GM23338 (cell line): ENCODE results near the gene ARF3. TPM values are rescaled to one million over a fixed set of nuclear protein-coding genes. Genes with fewer than 3 reads are reported as not detected.

Experiments used
- ATAC-seq: fragments of 200-7000 bp; cut with Tn5 transposase; 3 replicates; pipeline ENCODE4 v1.9.1; 2020
- DNase-seq: peaks from one replicate; pipeline ENCODE4 v3.0.0-alpha.2; 2015; ENCODE audit warnings: low spot score
- H2AFZ ChIP-seq: fragments of 200-600 bp; sonication (generic); 2 replicates; pipeline ENCODE4 v1.8.0; 2016; ENCODE audit warnings: antibody characterized with exemption, mild to moderate bottlenecking, moderate library complexity
- H3F3A ChIP-seq: fragments of 200-600 bp; sonication (generic); replicated peaks from 2 replicates; pipeline ENCODE4 v1.8.0; 2017; ENCODE audit warnings: antibody characterized with exemption, mixed run types, low read depth
- H3K27ac ChIP-seq: fragments of 200-600 bp; sonication (generic); 2 replicates; pipeline ENCODE4 v1.6.1; 2016; ENCODE audit warnings: low read depth
- H3K27me3 ChIP-seq: fragments of 200-600 bp; sonication (generic); 2 replicates; pipeline ENCODE4 v1.8.0; 2016; ENCODE audit warnings: mild to moderate bottlenecking, mixed run types, moderate library complexity; ENCODE audit not compliant: insufficient read depth
- H3K36me3 ChIP-seq: fragments of 200-600 bp; sonication (generic); 2 replicates; pipeline ENCODE4 v1.8.0; 2016; ENCODE audit warnings: mild to moderate bottlenecking; ENCODE audit not compliant: insufficient read depth
- H3K4me1 ChIP-seq: fragments of 200-600 bp; sonication (generic); 2 replicates; pipeline ENCODE4 v1.8.0; 2016; ENCODE audit warnings: mild to moderate bottlenecking, moderate library complexity; ENCODE audit not compliant: insufficient read depth
- H3K4me2 ChIP-seq: fragments of 200-600 bp; sonication (generic); 2 replicates; pipeline ENCODE4 v1.7.1; 2017; ENCODE audit warnings: mixed run types
- H3K4me3 ChIP-seq: fragments of 200-600 bp; sonication (generic); 2 replicates; pipeline ENCODE4 v1.6.1; 2016; ENCODE audit warnings: mixed run types
- H3K79me2 ChIP-seq: fragments of 200-600 bp; sonication (generic); replicated peaks from 2 replicates; pipeline ENCODE4 v1.8.0; 2017; ENCODE audit warnings: mild to moderate bottlenecking; ENCODE audit not compliant: insufficient read depth
- H3K9me2 ChIP-seq: fragments of 200-600 bp; sonication (generic); 2 replicates; pipeline ENCODE4 v1.8.0; 2017; ENCODE audit not compliant: insufficient read depth
- H4K20me1 ChIP-seq: fragments of 200-600 bp; sonication (generic); replicated peaks from 2 replicates; pipeline ENCODE4 v1.8.0; 2017; ENCODE audit warnings: mild to moderate bottlenecking; ENCODE audit not compliant: insufficient read depth
- H3K27ac Mint-ChIP-seq: 2 replicates; pipeline ENCODE4 v1.8.0; 2020; ENCODE audit warnings: inconsistent platforms, mild to moderate bottlenecking, moderate library complexity, mixed read lengths
- H3K27me3 Mint-ChIP-seq: 3 replicates; pipeline ENCODE4 v1.8.0; 2022; ENCODE audit warnings: low read depth, mild to moderate bottlenecking, moderate library complexity, mixed read lengths, inconsistent platforms; ENCODE audit not compliant: insufficient read depth, poor library complexity
- H3K36me3 Mint-ChIP-seq: 3 replicates; pipeline ENCODE4 v1.8.0; 2021; ENCODE audit warnings: low read depth, mild to moderate bottlenecking, inconsistent platforms, moderate library complexity, mixed read lengths
- H3K4me1 Mint-ChIP-seq: 3 replicates; pipeline ENCODE4 v1.8.0; 2020; ENCODE audit warnings: mild to moderate bottlenecking, inconsistent platforms, mixed read lengths
- H3K4me3 Mint-ChIP-seq: 3 replicates; pipeline ENCODE4 v1.8.0; 2021; ENCODE audit warnings: moderate library complexity, mild to moderate bottlenecking, inconsistent platforms, mixed read lengths
- H3K9me3 Mint-ChIP-seq: 3 replicates; pipeline ENCODE4 v1.8.0; 2020; ENCODE audit warnings: moderate library complexity, mild to moderate bottlenecking, inconsistent platforms, mixed read lengths
- CREB1 ChIP-seq: fragments of 250-450 bp; sonication (Bioruptor Pico); IDR thresholded peaks from 2 replicates; pipeline ENCODE4 v1.5.0; 2020; ENCODE audit warnings: low read depth, mild to moderate bottlenecking, moderate library complexity
- JUNB ChIP-seq: IDR thresholded peaks from one replicate; pipeline ENCODE4 v1.6.1; 2016; ENCODE audit warnings: antibody characterized with exemption; ENCODE audit not compliant: unreplicated experiment
- NANOG ChIP-seq: IDR thresholded peaks from 2 replicates; pipeline ENCODE4 v1.6.1; 2016; ENCODE audit warnings: antibody characterized with exemption, borderline replicate concordance
- ZNF114 ChIP-seq: fragments of 250-450 bp; sonication (Bioruptor Pico); IDR thresholded peaks from 2 replicates; pipeline ENCODE4 v1.5.0; 2020; ENCODE audit warnings: mild to moderate bottlenecking, moderate library complexity
- polyA plus RNA-seq: library from polyadenylated mRNA; unstranded; fragments of >200 nt; fragmentation: Nextera tagmentation; extraction: Ambion mirVana; gene quantifications from 2 replicates; pipeline ENCODE4 v1.2.1, GENCODE V29; 2016
- total RNA-seq: library from RNA; depleted of rRNA; stranded (reverse); fragments of >200 nt; shearing (Covaris generic); gene quantifications from 2 replicates; pipeline ENCODE4 v1.2.3, GENCODE V29; 2014
- TF ChIP-seq, protein P1 (sequence below), 2 experiments: fragments of 200-600 bp in 1 of 2; sonication (generic) in 1 of 2; conservative IDR thresholded peaks; 2 replicates each; pipeline versions ENCODE4 v1.5.1 to v1.6.1; 2016 to 2017; ENCODE audit warnings: antibody characterized with exemption in 2 of 2, low read depth in 2 of 2, mild to moderate bottlenecking in 2 of 2, moderate library complexity in 1 of 2
- TF ChIP-seq, protein P2 (sequence below): fragments of 250-450 bp; sonication (Bioruptor Pico); IDR thresholded peaks from 2 replicates; pipeline ENCODE4 v1.5.0; 2020; ENCODE audit warnings: mild to moderate bottlenecking, moderate library complexity
- TF ChIP-seq, protein P3 (sequence below): IDR thresholded peaks from one replicate; pipeline ENCODE4 v1.6.1; 2018; ENCODE audit warnings: antibody characterized with exemption; ENCODE audit not compliant: unreplicated experiment

The ARF3 gene
- total and polyA plus RNA-seq, 2 experiments from 2014 or later = 53.9 to 125 TPM

DNA sequence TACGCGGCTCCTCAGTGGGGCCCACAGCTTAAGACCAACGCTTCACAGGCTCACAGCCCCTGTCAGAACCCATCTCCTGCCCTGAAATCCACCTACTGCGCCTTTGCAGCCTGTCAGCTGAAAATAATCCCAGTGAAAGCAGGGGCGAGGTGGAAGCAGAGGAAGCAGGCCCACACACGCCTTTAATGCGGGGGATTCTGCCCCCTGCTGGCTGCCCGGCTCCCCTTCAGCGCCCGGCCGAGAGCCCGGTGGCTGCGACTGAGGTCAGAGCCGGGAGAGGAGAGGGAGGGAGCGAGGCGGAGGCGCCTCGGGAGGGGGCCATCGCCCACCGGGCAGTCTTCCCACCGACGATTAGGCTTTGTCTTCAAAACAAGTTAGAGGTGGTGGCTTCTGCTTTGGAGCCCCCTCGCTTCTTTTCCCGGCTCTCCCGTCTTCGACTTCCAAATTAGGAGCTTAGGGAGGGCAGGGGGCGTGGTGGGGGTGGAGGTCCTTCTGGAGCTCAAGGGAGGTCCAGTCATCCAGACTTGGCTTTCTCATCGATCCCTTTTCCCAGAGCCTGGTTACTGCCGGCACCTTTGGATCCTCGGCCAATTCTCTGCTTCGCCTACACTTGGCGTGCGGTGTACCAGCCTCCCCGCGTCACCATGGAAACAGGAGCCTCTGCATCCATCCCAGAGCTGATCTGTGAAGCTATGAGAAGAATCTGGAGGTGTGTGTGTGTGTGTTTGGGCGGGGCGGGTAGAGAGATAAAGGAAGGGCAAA, 66.4 kb downstream of the ARF3 start:
- Histone ChIP-seq H3K79me2 (no peaks in the 10 kb centered on the region), H3K4me3 (peak overlapping the region; percentile 58), H4K20me1 (no peaks in the 10 kb centered on the region), H3K27ac (no peak overlapping the region), H3K36me3 (no peaks in the 10 kb centered on the region), H2AFZ (peak overlapping the region; percentile 30; the same call in 1 of the 2 replicates), H3K4me1 (peaks cover 4% of the 10 kb centered on the region; the same call in 1 of the 2 replicates), H3K4me2 (peak overlapping the region; percentile 72), H3K9me2 (no peaks in the 10 kb centered on the region), H3F3A (no peaks in the 10 kb centered on the region; the same call in 1 of the 2 replicates), H3K27me3 (peaks cover 9% of the 10 kb centered on the region)
- Mint-ChIP-seq H3K27me3 (peaks cover 20% of the 10 kb centered on the region), H3K36me3 (no peaks in the 10 kb centered on the region), H3K9me3 (no peaks in the 10 kb centered on the region), H3K4me1 (peaks cover 8% of the 10 kb centered on the region; the same call in 2 of the 3 replicates), H3K4me3 (peak overlapping the region; percentile 72), H3K27ac (no peak overlapping the region)
- ATAC-seq (peak; percentile 98), DNase-seq (peak; percentile 93)
- TF ChIP-seq, protein P1, sequence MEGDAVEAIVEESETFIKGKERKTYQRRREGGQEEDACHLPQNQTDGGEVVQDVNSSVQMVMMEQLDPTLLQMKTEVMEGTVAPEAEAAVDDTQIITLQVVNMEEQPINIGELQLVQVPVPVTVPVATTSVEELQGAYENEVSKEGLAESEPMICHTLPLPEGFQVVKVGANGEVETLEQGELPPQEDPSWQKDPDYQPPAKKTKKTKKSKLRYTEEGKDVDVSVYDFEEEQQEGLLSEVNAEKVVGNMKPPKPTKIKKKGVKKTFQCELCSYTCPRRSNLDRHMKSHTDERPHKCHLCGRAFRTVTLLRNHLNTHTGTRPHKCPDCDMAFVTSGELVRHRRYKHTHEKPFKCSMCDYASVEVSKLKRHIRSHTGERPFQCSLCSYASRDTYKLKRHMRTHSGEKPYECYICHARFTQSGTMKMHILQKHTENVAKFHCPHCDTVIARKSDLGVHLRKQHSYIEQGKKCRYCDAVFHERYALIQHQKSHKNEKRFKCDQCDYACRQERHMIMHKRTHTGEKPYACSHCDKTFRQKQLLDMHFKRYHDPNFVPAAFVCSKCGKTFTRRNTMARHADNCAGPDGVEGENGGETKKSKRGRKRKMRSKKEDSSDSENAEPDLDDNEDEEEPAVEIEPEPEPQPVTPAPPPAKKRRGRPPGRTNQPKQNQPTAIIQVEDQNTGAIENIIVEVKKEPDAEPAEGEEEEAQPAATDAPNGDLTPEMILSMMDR (conservative IDR thresholded peaks at IDR 0.05; ENCODE audit: low read depth in 2 of 2) = peak; percentile 93 to 96
- 0 out of 2 replicates have a peak, but pooled peaks have one; percentile 20 for TF ChIP-seq CREB1 (CRISPR knock-in tag)
- no peak for TF ChIP-seq ZNF114 (CRISPR knock-in tag)

DNA sequence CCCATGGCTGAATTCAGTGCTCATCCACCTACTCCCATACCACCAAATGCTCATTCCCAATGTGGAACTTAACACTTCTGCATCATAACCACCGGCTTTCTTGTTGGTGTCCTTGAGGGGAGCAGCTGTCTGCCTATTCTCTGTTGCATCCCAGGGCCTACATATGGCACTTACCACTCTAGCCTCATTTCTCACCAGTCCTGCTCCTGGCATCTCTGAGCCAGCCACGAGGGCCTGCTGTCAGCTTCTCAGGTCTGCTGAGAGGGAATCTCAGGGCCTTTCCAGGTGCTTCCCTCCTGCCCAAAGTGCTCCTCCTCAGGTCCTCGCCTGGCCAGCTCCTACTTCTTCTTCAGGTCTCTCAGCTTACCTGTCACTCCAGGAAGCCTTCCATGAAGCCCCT, 67.6 kb downstream of the ARF3 start:
- Histone ChIP-seq H4K20me1 (no peaks in the 10 kb centered on the region), H3F3A (peaks cover 4% of the 10 kb centered on the region; the same call in 1 of the 2 replicates), H3K27me3 (peaks cover 9% of the 10 kb centered on the region), H3K36me3 (no peaks in the 10 kb centered on the region), H3K4me1 (peaks cover 4% of the 10 kb centered on the region), H3K79me2 (no peaks in the 10 kb centered on the region), H3K4me3 (no peak overlapping the region), H3K27ac (no peak overlapping the region), H3K4me2 (no peak overlapping the region), H3K9me2 (no peaks in the 10 kb centered on the region), H2AFZ (no peak overlapping the region)
- Mint-ChIP-seq H3K9me3 (no peaks in the 10 kb centered on the region), H3K4me1 (peaks cover 8% of the 10 kb centered on the region; the same call in 2 of the 3 replicates), H3K4me3 (no peak overlapping the region), H3K27me3 (peaks cover 16% of the 10 kb centered on the region), H3K36me3 (no peaks in the 10 kb centered on the region), H3K27ac (no peak overlapping the region)
- DNase-seq = no peak
- ATAC-seq = no peak
- no peak for TF ChIP-seq NANOG
- TF ChIP-seq, protein P2, sequence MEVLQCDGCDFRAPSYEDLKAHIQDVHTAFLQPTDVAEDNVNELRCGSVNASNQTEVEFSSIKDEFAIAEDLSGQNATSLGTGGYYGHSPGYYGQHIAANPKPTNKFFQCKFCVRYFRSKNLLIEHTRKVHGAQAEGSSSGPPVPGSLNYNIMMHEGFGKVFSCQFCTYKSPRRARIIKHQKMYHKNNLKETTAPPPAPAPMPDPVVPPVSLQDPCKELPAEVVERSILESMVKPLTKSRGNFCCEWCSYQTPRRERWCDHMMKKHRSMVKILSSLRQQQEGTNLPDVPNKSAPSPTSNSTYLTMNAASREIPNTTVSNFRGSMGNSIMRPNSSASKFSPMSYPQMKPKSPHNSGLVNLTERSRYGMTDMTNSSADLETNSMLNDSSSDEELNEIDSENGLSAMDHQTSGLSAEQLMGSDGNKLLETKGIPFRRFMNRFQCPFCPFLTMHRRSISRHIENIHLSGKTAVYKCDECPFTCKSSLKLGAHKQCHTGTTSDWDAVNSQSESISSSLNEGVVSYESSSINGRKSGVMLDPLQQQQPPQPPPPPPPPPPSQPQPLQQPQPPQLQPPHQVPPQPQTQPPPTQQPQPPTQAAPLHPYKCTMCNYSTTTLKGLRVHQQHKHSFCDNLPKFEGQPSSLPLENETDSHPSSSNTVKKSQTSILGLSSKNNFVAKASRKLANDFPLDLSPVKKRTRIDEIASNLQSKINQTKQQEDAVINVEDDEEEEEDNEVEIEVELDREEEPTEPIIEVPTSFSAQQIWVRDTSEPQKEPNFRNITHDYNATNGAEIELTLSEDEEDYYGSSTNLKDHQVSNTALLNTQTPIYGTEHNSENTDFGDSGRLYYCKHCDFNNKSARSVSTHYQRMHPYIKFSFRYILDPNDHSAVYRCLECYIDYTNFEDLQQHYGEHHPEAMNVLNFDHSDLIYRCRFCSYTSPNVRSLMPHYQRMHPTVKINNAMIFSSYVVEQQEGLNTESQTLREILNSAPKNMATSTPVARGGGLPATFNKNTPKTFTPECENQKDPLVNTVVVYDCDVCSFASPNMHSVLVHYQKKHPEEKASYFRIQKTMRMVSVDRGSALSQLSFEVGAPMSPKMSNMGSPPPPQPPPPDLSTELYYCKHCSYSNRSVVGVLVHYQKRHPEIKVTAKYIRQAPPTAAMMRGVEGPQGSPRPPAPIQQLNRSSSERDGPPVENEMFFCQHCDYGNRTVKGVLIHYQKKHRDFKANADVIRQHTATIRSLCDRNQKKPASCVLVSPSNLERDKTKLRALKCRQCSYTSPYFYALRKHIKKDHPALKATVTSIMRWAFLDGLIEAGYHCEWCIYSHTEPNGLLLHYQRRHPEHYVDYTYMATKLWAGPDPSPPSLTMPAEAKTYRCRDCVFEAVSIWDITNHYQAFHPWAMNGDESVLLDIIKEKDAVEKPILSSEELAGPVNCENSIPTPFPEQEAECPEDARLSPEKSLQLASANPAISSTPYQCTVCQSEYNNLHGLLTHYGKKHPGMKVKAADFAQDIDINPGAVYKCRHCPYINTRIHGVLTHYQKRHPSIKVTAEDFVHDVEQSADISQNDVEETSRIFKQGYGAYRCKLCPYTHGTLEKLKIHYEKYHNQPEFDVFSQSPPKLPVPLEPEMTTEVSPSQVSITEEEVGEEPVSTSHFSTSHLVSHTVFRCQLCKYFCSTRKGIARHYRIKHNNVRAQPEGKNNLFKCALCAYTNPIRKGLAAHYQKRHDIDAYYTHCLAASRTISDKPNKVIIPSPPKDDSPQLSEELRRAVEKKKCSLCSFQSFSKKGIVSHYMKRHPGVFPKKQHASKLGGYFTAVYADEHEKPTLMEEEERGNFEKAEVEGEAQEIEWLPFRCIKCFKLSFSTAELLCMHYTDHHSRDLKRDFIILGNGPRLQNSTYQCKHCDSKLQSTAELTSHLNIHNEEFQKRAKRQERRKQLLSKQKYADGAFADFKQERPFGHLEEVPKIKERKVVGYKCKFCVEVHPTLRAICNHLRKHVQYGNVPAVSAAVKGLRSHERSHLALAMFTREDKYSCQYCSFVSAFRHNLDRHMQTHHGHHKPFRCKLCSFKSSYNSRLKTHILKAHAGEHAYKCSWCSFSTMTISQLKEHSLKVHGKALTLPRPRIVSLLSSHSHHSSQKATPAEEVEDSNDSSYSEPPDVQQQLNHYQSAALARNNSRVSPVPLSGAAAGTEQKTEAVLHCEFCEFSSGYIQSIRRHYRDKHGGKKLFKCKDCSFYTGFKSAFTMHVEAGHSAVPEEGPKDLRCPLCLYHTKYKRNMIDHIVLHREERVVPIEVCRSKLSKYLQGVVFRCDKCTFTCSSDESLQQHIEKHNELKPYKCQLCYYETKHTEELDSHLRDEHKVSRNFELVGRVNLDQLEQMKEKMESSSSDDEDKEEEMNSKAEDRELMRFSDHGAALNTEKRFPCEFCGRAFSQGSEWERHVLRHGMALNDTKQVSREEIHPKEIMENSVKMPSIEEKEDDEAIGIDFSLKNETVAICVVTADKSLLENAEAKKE (CRISPR knock-in tag) = no peak
- no peak for TF ChIP-seq JUNB
- TF ChIP-seq, protein P3, sequence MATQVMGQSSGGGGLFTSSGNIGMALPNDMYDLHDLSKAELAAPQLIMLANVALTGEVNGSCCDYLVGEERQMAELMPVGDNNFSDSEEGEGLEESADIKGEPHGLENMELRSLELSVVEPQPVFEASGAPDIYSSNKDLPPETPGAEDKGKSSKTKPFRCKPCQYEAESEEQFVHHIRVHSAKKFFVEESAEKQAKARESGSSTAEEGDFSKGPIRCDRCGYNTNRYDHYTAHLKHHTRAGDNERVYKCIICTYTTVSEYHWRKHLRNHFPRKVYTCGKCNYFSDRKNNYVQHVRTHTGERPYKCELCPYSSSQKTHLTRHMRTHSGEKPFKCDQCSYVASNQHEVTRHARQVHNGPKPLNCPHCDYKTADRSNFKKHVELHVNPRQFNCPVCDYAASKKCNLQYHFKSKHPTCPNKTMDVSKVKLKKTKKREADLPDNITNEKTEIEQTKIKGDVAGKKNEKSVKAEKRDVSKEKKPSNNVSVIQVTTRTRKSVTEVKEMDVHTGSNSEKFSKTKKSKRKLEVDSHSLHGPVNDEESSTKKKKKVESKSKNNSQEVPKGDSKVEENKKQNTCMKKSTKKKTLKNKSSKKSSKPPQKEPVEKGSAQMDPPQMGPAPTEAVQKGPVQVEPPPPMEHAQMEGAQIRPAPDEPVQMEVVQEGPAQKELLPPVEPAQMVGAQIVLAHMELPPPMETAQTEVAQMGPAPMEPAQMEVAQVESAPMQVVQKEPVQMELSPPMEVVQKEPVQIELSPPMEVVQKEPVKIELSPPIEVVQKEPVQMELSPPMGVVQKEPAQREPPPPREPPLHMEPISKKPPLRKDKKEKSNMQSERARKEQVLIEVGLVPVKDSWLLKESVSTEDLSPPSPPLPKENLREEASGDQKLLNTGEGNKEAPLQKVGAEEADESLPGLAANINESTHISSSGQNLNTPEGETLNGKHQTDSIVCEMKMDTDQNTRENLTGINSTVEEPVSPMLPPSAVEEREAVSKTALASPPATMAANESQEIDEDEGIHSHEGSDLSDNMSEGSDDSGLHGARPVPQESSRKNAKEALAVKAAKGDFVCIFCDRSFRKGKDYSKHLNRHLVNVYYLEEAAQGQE = no peak
- TF ChIP-seq CREB1 (CRISPR knock-in tag) = no peak
